Stimulated activated CD8-positive, alpha-beta memory T cell treated with anti-CD3 and anti-CD28 coated beads, Interleukin-12 subunit alpha, Interleukin-12 subunit beta, amount 100 ng/mL, for 24 hours (primary cell): ENCODE data around the gene TFB2M.
A peak's percentile ranks its signal among the peaks of the same experiment; 100 is the strongest.
"Not testable (repeated sequence)": the region's sequence is repeated elsewhere in the genome, so short reads cannot be mapped to it uniquely, and the experiment has no call there.

Experiments used
- DNase-seq: peaks from one replicate; pipeline ENCODE4 v3.0.0-alpha.2; 2020; ENCODE audit errors: extremely low read depth

The TFB2M gene

DNA sequence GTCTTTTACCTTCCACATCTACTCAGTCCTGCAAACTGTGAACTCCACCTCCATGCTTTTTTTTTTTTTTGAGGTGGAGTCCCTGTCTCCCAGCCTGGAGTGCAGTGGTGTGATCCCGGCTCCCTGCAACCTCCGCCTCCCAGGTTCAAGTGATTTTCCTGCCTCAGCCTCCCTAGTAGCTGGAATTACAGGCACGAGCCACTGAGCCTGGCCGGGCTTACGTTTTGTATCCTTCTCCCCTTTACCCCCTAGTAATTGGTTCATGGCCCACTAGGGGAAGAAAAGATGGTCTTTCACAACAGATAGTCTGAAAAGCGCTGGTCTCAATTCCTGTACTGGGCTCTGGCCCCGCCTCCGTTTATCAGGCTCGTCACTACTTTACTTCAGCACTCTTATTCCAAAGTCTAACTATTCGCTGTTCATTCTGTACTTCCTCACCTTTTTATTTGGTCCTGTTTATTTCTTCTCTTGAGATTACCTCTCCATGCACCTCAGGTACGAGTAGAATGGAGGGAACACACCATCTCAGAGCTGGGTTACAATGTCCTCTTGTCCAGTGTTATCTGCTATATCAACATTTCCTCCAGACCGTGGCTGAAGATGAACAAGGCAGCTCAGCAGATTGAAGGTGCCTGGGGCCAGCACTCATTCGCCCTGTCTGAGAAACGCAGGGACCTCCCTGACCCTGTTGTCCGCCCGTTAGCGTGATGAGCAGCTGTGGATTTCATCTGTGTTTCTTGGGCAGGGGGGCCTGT lies 16.4 kb upstream of the TFB2M start:
- DNase-seq = no peak

DNA sequence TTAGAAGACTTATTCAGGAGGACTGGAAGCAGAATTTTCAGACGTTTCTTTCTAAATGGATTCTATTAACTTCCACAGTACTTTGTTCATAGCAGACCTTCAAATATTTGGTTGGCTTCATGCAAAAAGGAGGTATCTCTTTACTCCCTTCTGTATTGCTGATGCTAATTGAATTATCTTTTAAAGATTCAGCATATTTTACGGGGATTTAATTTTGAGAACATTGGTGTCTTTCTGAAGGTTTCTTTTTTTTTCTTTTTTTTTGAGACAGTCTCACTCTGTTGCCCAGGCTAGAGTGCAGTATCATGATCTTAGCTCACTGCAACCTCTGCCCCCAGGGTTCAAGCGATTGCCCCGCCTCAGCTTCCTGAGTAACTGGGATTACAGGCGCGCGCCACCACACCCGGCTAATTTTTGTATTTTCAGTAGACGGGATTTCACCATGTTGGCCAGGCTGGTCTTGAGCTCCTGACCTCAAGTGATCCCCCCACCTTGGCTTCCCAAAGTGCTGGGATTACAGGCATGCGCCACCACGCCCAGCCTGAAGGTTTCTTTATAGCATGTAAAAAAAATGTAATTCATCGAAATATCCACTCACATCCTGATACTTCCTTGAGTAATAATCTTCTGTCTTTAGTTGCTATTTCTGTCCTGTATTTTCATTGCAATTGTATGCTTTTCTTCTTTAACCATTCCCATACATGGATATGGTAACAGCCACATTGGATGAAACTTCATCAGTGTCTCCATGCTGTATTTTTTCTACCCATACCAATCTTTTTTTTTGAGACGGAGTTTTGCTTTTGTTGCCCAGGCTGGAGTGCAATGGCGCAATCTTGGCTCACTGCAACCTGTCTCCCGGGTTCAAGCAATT lies 14.7 kb upstream of the TFB2M start:
- no peak for DNase-seq

DNA sequence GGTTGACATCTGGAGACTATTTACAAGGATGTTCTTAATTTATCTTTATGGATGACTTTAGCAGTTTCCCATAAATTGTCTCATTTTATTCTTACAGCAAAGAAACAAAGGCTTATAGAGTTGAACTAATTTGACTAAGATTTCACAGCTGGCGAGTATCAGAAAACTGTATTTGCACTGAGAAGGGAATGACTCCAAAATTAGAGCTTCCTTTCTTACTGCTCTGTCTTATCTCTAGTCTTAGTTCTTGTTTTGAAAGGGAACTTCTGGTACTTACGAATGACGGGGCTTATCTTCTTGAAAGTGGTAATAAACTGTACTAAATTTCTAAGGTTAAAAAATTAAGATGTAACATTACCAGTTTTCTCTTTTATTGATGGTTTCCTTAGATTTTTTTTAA lies 13.8 kb upstream of the TFB2M start:
- no peak for DNase-seq

DNA sequence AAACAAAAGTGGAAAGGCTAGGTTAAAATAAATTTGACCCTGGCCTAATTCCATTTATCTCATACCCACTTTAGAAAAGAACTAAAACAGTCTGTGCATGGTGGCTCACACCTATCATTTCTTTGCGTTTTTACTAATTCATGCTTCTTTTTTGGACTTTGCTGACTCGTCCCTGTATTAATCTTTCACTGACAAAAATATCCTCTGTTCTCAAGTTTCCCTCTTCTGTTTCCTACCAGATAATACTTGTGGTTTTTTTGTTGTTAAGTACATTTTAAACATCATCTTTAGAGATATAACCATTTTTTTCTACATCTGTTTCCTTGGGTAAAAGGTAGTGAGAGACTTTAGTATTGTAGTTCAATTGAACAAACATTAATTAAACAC lies 11.7 kb upstream of the TFB2M start:
- DNase-seq = no peak

DNA sequence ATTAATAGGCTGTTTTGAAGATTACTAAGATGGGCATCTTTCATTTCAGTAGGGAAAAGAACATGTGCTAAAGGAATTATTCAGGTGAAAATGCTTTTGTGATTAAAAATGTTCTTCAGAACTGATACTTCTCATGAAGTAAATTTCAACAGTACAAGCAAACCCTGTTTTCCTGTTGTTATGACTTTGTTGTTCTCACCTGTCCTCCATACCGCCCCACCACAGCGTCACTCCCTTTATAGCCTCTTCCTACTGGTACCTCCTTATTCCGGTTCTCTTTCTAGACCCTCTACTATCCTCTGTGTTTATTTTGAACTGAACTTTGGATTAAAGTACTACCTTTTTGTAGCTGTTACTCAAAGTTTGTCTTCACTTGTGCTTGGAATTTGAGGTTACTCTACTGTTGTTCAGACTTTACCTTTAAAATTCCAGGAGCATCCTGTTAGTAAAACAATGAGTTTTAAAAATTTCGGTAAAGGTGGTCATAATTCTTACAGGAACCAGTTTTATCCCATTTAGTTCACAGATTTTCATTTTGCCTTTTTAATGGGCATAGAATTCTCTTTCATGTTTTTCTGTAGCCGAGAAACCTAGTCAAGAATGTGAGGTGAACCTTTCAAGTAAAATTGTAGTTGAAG lies 11.1 kb upstream of the TFB2M start:
- no peak for DNase-seq

DNA sequence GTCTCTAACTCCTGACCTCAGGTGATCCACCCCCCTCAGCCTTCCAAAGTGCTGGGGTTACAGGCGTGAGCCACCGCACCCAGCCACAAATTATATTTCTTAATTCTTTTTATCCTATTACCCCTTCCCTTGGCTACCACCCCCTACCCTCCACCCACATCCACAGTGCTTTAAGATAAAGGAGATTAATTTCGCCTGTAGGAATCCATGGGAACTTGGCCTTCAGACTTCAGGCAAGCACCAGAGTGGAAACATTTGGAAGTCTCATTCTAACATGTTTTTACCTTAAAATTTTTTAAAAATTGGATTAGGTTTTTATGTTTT lies 10.6 kb upstream of the TFB2M start:
- no peak for DNase-seq

DNA sequence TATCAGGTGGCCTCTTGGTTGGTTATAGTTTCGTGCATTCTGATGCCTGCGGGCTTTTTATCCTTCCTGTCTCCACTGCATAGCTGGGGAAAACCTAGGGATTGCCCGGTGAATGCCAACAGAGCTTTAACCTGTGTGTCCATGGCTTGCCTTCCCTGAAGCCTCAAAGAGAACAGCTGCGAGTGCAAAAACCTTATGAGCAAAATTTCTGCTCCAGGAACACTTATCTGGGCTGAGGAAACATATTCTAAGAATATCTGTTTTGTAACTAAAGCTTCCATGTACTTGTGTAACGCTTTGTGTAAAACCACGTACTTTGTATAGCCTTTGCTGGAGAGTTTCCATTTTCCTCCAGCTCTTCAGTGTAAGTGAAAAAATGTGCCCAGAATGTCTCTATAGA lies 7.4 kb upstream of the TFB2M start:
- no peak for DNase-seq

DNA sequence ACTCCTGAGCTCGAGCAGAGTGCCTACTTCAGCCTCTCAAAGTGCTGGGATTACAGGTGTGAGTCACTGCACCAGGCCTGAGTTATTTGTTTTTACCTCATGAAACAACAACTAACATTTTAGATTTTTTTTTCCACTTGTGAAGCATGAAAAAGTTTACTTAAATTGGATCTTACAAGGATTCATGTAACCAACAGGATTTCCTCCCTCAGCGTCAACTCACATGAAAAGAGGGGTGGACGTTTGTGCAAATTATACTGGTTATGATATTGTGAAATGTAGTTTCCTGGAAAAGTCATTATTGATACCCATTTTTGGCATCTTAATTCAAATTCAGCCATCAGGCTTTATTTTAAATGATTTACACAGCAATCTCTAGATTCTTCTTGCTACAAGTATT lies 6.7 kb upstream of the TFB2M start:
- DNase-seq = no peak

DNA sequence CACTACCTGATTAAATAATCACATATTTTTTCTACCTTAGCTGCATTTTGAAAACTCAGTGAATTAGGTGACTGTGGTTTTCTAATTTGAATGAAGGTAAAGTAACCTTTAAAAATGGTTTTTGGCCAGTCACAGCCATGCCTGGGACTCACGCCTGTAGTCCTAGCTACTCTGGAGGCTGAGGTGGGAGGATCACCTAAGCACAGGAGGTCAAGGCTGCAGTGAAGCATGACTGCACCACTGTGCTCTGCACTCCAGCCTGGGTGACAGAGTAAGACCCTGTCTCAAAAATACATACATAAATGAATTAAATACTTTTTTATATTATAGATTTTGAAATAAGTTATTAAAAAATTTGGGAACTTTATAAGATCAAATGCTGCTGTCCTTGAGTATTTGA lies 5.9 kb upstream of the TFB2M start:
- no peak for DNase-seq

DNA sequence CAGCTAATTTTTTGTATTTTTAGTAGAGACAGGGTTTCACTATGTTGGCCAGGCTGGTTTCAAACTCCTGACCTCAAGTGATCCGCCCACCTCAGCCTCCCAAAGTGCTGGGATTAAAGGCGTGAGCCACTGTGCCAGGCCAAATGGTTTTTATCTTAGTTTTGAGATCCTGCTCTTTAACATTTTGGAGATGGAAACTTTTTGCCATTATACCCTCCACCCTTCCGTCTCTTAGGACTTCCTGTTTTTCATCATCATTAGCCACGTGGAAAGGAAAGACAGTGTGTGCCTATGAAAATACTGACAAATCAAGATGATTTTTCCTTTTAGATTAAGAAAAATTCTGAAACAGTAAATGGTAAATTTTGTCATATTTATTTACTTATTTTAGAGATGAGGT lies 5.2 kb upstream of the TFB2M start:
- DNase-seq = not testable (repeated sequence)

DNA sequence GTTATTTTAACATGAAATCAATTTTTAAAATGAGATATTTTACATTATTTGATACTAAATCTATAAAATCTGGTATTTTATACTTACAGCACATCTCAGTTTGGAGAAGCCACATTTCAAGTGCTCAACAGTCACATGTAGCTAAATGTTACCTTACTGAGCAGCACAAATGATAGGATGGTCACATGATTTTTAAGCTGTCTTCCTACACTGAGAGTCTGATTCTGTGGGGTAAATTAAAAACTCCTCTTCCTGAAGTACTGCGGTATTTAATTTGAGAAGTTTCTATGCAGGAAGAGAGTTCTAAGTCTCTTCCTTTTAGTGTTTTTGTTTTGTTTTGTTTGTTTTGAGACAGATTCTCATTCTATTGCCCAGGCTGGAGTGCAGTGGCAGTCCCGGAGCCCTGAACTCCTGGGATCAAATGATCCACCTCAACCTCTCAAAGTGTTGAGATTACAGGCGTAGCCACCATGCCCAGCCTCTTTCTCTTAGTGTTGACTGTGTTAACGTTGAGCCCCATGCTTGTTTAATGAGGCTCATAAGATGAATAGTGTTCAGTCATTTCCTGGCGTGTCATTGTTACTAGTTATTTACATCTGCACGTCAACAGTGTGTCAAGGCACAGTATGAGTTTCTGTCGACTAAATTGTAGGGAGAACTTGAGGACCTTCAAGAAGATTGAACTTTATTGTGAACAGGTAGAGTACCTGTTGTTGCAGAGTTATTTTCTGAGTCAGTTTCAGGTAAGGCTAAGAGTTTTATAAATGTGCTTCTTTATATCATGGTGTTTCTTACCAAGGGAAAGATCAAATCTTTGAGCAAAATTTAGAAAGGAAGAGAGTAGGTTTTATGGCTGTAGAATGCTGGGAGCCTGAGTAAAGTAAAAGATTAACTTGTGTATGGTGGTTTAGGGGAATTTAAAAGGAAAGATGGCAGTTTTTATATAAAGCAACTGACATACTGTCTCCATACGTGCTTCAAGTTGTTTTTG lies 3.5 kb upstream of the TFB2M start:
- DNase-seq = peak; percentile 10

DNA sequence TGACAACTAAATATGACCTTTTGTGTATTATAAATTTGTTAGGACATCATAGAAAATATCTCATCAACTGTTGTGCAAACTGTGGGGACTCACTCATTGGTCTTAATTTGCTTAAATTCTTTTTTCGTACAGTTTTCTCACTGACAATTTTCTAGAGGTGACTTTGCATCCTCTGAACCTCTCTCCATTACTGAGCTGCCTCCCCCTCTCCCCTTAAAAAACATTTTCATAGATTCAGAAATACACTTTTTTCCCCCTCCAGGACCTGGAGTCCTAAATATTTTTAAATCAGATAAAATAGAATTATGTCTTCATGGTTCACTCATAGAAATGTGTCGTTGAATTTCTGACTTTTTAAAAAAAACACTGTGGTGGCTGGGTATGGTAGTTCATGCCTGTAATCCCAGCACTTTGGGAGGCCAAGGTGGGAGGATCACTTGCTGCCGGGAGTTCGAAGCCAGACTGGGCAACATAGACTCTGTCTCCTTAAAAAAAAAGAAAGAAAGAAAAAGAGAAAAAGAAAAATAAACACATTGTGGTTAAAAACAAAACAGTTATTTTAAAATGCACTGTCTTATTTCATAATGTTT lies 1.7 kb upstream of the TFB2M start:
- DNase-seq = no peak

DNA sequence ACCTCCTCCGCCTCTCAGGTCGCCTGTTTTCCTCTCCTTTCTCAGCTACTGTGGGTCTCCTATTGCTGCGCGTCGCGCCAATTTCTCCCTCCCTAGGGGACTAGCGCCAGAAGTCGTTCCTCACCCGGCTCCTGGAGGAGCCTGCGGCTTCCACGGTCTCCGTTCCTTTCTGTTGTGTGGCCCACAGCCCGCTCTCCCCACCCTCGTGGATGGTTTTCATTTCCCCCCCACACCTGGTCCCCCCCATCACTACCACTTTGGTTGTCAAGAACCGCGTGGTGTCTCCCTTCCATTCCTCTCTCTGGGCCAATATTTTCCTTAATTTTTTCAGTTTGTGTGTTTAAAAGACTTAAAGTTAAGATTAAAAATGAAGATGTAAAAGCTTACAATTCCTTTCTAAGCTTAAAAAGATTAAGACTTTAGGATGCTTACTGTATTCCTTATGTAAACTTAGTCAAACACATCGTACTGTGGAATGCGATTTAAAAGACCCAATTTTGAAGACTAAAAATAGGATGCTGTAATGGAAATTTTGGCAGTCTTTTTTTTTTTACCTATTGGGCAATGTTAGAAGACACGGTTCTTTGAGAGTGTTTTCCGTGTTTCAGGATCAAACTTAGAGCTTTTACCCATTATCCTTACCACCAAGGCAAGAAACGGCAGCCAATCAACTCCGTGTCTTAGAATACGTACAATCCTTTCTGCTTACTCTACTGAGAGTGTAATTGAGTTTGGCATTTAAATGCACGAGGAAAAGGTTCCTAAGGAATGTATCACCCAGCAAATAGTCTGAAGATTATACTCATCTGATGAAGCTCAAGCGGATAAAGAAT lies 968 bp upstream of the TFB2M start:
- DNase-seq = no peak

DNA sequence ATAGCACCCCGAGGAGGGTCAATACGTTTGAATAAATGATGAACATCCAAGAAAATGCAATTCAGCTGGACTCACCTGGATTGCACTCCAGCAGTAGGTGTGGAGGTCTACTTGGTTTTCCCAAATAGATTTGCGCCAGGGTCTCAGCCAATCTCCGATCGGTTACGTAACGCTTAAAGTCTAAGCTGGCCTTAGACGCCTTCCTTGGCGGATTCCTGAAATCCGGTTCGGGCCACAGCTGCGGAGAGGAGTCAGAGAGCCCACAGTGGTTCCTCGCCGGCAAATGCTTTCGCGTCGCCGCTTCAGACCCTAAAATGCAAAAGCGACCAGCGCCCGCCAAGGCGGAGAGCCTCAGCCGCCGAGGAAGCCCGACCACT lies 322 bp downstream of the TFB2M start:
- no peak for DNase-seq

DNA sequence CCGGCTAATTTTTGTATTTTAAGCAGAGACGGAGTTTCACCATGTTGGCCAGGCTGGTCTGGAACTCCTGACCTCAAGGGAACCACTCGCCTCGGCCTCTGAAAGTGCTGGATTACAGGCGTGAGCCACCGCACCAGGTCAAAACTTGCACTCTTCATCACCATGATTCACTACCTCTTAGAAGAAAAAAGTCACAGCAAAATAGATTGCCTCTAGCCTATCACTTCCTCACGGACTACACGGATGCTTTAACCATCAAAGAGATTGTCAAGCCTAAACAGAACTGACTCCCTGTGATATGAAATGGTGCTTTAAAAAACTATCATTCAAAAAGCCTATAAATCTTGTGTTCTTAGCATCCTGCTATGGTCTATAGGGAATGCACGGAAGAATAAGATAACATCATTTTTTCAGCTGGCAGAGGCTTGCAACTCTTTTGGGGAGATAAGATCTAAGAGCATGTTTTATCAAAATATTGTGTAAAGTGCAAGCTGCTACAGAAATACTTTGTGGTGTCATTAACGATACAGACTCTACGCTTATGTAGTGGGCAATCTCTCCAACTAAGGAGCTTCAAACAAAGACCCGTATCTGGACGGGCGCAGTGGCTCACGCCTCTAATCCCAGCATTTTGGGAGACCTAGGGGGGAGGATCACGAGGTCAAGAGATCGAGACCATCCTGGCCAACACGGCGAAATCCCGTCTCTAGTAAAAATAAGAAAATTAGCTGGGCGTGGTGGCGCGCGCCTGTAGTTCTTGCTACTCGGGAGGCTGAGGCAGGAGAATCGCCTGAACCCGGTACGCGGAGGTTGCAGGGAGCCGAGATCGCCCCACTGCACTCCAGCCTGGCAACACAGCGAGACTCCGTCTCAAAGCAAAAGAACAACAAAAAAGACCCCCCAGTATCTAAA lies 966 bp downstream of the TFB2M start:
- DNase-seq = no peak

DNA sequence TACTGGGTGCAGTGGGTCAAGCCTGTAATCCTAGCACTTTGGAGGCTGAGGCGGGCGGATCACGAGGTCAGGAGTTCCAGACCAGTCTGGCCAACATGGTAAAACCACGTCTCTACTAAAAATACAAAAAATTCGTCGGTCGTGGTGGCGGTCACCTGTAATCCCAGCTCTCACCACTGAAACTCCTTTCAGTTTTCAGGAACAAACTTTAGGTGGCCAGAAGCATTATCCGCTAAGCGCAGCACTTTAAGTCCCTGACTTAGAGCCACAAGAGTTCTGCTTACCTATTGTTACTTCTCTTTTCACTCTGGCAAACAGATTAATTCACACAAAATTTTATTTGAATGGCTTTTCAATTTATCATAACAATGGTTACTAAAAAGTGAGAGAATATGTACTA lies 5.2 kb downstream of the TFB2M start:
- DNase-seq = not testable (repeated sequence)

DNA sequence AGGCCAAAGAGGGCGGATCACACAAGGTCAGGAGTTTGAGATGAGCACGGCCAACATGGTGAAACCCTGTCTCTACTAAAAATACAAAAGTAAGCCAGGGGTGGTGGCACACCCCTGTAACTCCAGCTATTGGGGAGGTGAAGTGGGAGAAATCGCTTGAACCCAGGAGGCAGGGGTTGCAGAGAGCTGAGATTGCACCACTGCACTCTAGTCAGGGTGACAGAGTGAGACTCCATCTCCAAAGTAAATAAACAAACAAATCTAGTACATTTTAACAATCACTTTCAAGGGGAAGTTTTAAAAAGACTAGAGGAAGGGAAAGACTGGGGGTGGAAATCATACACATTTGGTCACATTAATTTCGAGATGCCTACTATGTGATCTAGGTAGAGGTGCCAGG lies 6.8 kb downstream of the TFB2M start:
- no peak for DNase-seq

DNA sequence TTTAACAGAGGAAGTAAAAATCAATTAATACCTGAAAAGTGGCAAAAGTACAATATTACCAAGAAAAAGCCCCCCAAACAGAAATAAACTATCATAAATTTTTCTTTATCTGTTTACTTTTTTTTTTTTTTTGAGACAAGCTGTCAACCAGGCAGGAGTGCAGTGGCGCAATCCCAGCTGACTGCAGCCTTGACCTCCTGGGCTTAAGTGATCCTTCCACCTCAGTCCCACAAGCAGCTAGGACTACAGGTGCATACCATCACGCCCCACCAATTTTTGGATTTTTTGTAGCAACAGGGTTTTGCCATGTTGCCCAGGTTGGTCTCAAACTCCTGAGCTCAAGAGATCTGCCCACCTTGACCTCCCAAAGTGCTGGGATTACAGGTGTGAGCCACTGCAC lies 8.0 kb downstream of the TFB2M start:
- DNase-seq = no peak

DNA sequence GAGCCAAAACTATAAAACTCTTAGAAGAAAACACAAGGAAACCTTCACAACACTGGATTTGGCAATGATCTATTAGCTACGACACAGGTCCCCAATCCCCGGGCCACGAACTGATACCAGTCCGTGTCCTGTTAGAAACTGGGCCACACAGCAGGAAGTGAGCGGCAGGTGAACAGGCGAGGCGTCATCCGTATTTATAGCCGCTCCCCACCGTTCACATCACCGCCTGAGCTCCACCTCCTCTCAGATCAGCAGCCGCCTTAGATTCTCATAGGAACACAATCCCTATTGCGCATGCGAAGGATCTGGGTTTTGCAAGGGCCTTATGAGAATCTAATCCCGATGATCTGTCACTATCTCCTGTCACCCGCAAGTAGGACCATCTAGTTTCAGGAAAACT lies 11.9 kb downstream of the TFB2M start:
- DNase-seq = no peak
